HepG2 (cell line): ENCODE data around the gene CDH12. TPM values are rescaled to one million over a fixed set of nuclear protein-coding genes. Genes with fewer than 3 reads are reported as not detected.

Experiments
- ATAC-seq: fragments of 200-7000 bp; cut with Tn5 transposase; 3 replicates; pipeline ENCODE4 v1.9.1; 2020; ENCODE audit warnings: mild to moderate bottlenecking, moderate library complexity
- BruUV-seq: library from RNA; stranded (reverse); fragments of 400-500 nt; replicated peaks from 2 replicates; lab custom pipeline; 2021; lab: Mats Ljungman, UMichigan
- CTCF ChIA-PET: fragments of 300-600 bp; formaldehyde crosslinking; extraction: SDS; loops from one replicate; lab custom pipeline; 2021; ENCODE audit warnings: low total read pairs, inconsistent platforms, low intra/inter-chr PET ratio; lab: Yijun Ruan, JAX
- POLR2A ChIA-PET: fragments of 350-600 bp; sonication (Branson Sonifier 250); formaldehyde crosslinking; loops from one replicate; lab custom pipeline; 2020; ENCODE audit warnings: antibody characterized with exemption, inconsistent platforms; lab: Yijun Ruan, JAX
- DNase-seq: peaks from one replicate; pipeline ENCODE4 v3.0.0-alpha.2; 2015; ENCODE audit warnings: low spot score
- FAIRE-seq: peaks from 3 replicates; lab custom pipeline; 2011; peaks lifted over from hg19 to GRCh38; lab: Jason Lieb, UNC
- H2AFZ ChIP-seq: one replicate; pipeline ENCODE4 v1.6.1; 2011; ENCODE audit warnings: low read length, inconsistent platforms
- H3K27ac ChIP-seq: fragments of 300-600 bp; 3 replicates; pipeline ENCODE4 v1.8.0; 2011; ENCODE audit warnings: mixed run types, mild to moderate bottlenecking, mixed read lengths, low read length, inconsistent platforms; ENCODE audit not compliant: insufficient read depth; ENCODE audit errors: extremely low read length
- H3K27me3 ChIP-seq, 2 experiments: fragments of 200-600 bp in 1 of 2; 2 replicates in 1 of 2; 3 replicates in 1 of 2; pipeline versions ENCODE4 v1.6.0 to v1.8.0; 2011; ENCODE audit warnings: low read length in 2 of 2, mild to moderate bottlenecking in 2 of 2, moderate library complexity in 2 of 2, inconsistent platforms in 1 of 2; ENCODE audit not compliant: insufficient read depth in 2 of 2, control insufficient read depth in 1 of 2
- H3K36me3 ChIP-seq, 2 experiments: fragments of 200-600 bp in 1 of 2; replicated peaks in 1 of 2; 2 replicates in 1 of 2; 3 replicates in 1 of 2; pipeline versions ENCODE4 v1.5.1 to v1.8.0; 2011; ENCODE audit warnings: low read length in 2 of 2, inconsistent platforms in 1 of 2; ENCODE audit not compliant: insufficient read depth in 2 of 2, control insufficient read depth in 1 of 2
- H3K4me1 ChIP-seq: 2 replicates; pipeline ENCODE4 v1.5.1; 2012; ENCODE audit warnings: low read length, inconsistent platforms; ENCODE audit not compliant: insufficient read depth
- H3K4me2 ChIP-seq: 2 replicates; pipeline ENCODE4 v1.6.0; 2011; ENCODE audit warnings: low read depth, low read length, inconsistent platforms
- H3K4me3 ChIP-seq, 3 experiments: fragments of 200-600 bp in 1 of 3; sonication (generic), shearing (Covaris generic) in 1 of 3; replicated peaks in 1 of 3; 2 replicates each; pipeline ENCODE4 v1.5.1; 2011 to 2016; ENCODE audit warnings: low read length in 3 of 3, inconsistent platforms in 2 of 3, low read depth in 2 of 3, mild to moderate bottlenecking in 2 of 3, control low read depth in 1 of 3, mixed read lengths in 1 of 3; ENCODE audit not compliant: insufficient read depth in 1 of 3
- H3K79me2 ChIP-seq: one replicate; pipeline ENCODE4 v1.6.1; 2011; ENCODE audit warnings: low read length, inconsistent platforms; ENCODE audit not compliant: insufficient read depth
- H3K9ac ChIP-seq: 2 replicates; pipeline ENCODE4 v1.6.0; 2011; ENCODE audit warnings: mild to moderate bottlenecking, low read depth, low read length, inconsistent platforms; ENCODE audit not compliant: insufficient read depth
- H3K9me3 ChIP-seq: 2 replicates; pipeline ENCODE4 v1.5.1; 2012; ENCODE audit warnings: mild to moderate bottlenecking, low read length
- H4K20me1 ChIP-seq: 2 replicates; pipeline ENCODE4 v1.6.0; 2011; ENCODE audit warnings: inconsistent platforms, mild to moderate bottlenecking, low read length, moderate library complexity; ENCODE audit not compliant: insufficient read depth
- FOSL1 ChIP-seq: sonication (generic); formaldehyde crosslinking; IDR thresholded peaks from 2 replicates; pipeline ENCODE4 v1.9.0; 2021; ENCODE audit warnings: missing genetic modification reagents, borderline replicate concordance
- GZF1 ChIP-seq: sonication (generic); formaldehyde crosslinking; IDR thresholded peaks from 2 replicates; pipeline ENCODE4 v1.5.1; 2020; ENCODE audit warnings: mild to moderate bottlenecking, missing genetic modification reagents
- KDM2A ChIP-seq: sonication (generic); formaldehyde crosslinking; IDR thresholded peaks from 2 replicates; pipeline ENCODE4 v1.4.0; 2020; ENCODE audit warnings: low read depth, missing genetic modification reagents, borderline replicate concordance
- KDM4B ChIP-seq: sonication (generic); formaldehyde crosslinking; IDR thresholded peaks from 2 replicates; pipeline ENCODE4 v1.4.0; 2020; ENCODE audit warnings: missing genetic modification reagents
- KLF6 ChIP-seq: IDR thresholded peaks from 2 replicates; pipeline ENCODE4 v1.8.0; 2016; ENCODE audit warnings: missing biosample characterization, missing genetic modification reagents
- MTA3 ChIP-seq: sonication (generic); formaldehyde crosslinking; IDR thresholded peaks from 2 replicates; pipeline ENCODE4 v1.4.0; 2020; ENCODE audit warnings: missing genetic modification reagents
- NCOA5 ChIP-seq: sonication (generic); formaldehyde crosslinking; IDR thresholded peaks from 2 replicates; pipeline ENCODE4 v1.4.0; 2020; ENCODE audit warnings: missing genetic modification reagents
- RBM39 ChIP-seq: fragments of 200-400 bp; formaldehyde crosslinking; IDR thresholded peaks from one replicate; pipeline ENCODE4 v1.6.1; 2018; ENCODE audit warnings: antibody characterized with exemption, mild to moderate bottlenecking, low read depth, low read length; ENCODE audit not compliant: poor library complexity, severe bottlenecking
- THYN1 ChIP-seq: sonication (generic); formaldehyde crosslinking; IDR thresholded peaks from 2 replicates; pipeline ENCODE4 v1.8.1; 2023; ENCODE audit warnings: low read depth, mild to moderate bottlenecking, moderate library complexity, missing genetic modification reagents, borderline replicate concordance
- ZNF20 ChIP-seq: sonication (generic); formaldehyde crosslinking; IDR thresholded peaks from 2 replicates; pipeline ENCODE4 v1.4.0; 2020; ENCODE audit warnings: mild to moderate bottlenecking, moderate library complexity, missing genetic modification reagents
- ZNF547 ChIP-seq: sonication (generic); formaldehyde crosslinking; IDR thresholded peaks from 2 replicates; pipeline ENCODE4 v1.5.1; 2020; ENCODE audit warnings: mild to moderate bottlenecking, missing genetic modification reagents
- in situ Hi-C: cut with HindIII; loops from 2 replicates; pipeline ENCODE4 v1.10.0; 2017; ENCODE audit warnings: low pct_unique_long_range_greater_than_20kb; ENCODE audit not compliant: extremely low pct_ligation_motif_present
- intact Hi-C: fragments of 100-400 bp; cut with micrococcal nuclease; formaldehyde crosslinking; loops from one replicate; pipeline ENCODE4 v1.10.0; 2022; ENCODE audit not compliant: unreplicated experiment
- polyA plus RNA-seq, 8 experiments: library from polyadenylated mRNA; depleted of rRNA in 3 of 8; stranded (reverse) in 7 of 8; unstranded in 1 of 8; fragments of >200 nt; fragmentation: Illumina TruSeq in 4 of 8; extraction: Trizol in 4 of 8; gene quantifications; 2 replicates each; pipeline versions ENCODE4 v1.2.1 to v1.2.3, GENCODE V29; 2011 to 2016; ENCODE audit warnings: low read depth in 4 of 8, missing spikeins in 1 of 8, mixed read lengths in 1 of 8; ENCODE audit not compliant: insufficient read depth in 1 of 8
- total RNA-seq, 5 experiments: library from RNA; depleted of rRNA; stranded (reverse); fragments of >200 nt; fragmentation: Illumina TruSeq; extraction: Trizol; gene quantifications; 2 replicates each; pipeline ENCODE4 v1.2.3, GENCODE V29; 2016; ENCODE audit warnings: low read depth in 1 of 5

Gene CDH12
- total and polyA plus RNA-seq, 2 of the 13 experiments (the other 11 are each of a cell fraction or from before 2014, with no cell fraction given), result not detected

DNA sequence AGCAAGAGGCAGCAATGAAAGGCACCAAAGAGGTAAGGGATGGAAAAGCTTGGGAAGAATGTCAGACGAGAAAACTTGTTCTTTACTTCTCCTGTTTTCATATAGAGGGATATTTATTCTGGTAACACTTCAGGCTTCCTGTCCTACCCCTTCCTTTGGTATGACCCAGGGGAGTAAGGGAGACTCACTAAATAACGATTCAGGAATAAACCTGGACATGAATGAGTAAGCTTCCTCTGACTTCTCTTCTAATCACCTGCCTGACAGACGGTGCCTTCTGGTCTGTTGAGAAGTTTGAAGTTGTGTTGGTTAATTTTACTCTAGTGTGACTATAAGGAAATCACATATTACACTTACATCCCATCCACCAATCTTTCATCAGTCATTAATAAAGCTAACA is 461.2 kb downstream of the CDH12 start (continued):
- TF ChIP-seq KLF6 (CRISPR knock-in tag), result no peak
- no peak for TF ChIP-seq MTA3 (CRISPR knock-in tag)
- no peak for TF ChIP-seq FOSL1 (CRISPR knock-in tag)
- no peak for TF ChIP-seq ZNF20 (CRISPR knock-in tag)
- TF ChIP-seq KDM4B (CRISPR knock-in tag), result no peak
- no peak for TF ChIP-seq THYN1 (CRISPR knock-in tag)
- no peak for TF ChIP-seq RBM39
- TF ChIP-seq NCOA5 (CRISPR knock-in tag), result no peak
- TF ChIP-seq, all 625 proteins: peak for 0

DNA sequence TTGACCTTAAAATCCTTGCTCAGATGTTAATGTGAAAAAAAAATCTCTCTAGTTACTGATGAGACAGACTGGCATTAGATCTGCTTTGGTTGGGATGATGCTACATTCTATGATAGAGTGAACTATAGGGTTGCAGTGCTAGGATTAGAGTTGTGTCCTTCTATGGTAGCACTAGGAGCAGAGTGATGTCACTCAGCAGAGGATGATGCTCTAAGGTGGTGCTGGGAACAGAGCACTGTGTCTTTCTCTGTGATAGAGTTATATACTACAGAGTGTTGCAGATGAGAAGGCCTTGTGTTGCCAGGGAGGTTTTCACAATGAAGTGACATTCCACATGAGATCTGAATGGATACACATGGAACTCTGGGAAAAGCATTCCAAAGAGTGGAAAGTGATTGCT is 462.3 kb downstream of the CDH12 start:
- Histone ChIP-seq H3K9me3 (no peaks in the 10 kb centered on the region), H3K4me1 (no peaks in the 10 kb centered on the region), H3K4me3 (no peak overlapping the region), H4K20me1 (no peaks in the 10 kb centered on the region), H2AFZ (no peak overlapping the region), H3K36me3 (no peaks in the 10 kb centered on the region), H3K9ac (no peak overlapping the region), H3K4me2 (no peak overlapping the region), H3K79me2 (no peaks in the 10 kb centered on the region), H3K27ac (no peak overlapping the region), H3K27me3 (no peaks in the 10 kb centered on the region)
- CTCF ChIA-PET, result no interaction called here
- DNase-seq (no peak), ATAC-seq (no peak), FAIRE-seq (no peak)
- TF ChIP-seq GZF1 (CRISPR knock-in tag) (no peak), ZNF547 (CRISPR knock-in tag) (no peak), KDM2A (CRISPR knock-in tag) (no peak)
- in situ Hi-C loops, result no loop called here
- intact Hi-C loops, result no loop called here
- POLR2A ChIA-PET, result no interaction called here
- BruUV-seq, result no TSS peak
